ENCODE results near the gene CYP26B1. TPM values are rescaled to one million over a fixed set of nuclear protein-coding genes. Genes with fewer than 3 reads are reported as not detected.
A peak's percentile ranks its signal among the peaks of the same experiment; 100 is the strongest.

The CYP26B1 gene
- total and polyA plus RNA-seq, 12 donors = 0.88 to 8.3 (median 4.7) TPM

DNA sequence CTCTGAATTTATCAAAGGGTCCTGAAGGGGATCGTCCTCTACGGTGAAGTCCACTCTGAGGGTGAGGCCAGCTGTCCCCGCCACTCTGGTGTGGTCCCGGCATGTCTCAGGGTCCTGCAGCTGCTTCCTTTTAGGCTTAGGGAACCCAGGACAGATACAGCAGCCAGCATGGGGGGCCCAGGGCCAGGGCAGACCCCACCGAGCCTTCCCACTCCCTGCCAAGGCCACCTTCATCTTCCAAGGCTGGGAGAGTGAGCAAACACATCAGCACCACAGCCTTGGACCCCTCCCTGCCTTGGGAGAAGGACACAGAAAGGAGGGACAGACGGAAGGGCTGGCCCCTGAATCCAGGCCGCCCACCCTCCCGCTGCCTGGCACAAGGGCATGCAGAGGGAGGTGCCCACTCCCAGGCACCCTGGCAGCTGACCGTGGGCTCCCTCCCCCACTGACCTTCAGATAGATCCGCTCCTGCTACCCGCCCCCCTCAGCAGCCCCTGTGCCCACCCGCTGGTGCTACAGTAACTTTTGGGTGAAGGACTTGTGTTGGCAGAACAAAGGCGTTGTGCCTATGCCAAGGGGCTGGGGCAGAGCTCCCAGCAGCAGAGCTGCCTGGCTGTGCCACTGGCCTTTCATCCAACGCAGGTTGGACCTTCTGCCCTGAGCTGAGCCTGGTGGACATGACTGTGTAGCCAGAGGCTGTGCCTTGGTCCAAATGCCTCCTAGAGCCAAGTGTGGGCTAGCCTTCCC is 7.6 kb downstream of the CYP26B1 start:
- H3K9me3 ChIP-seq = no peaks in the 10 kb centered on the region
- no peaks in the 10 kb centered on the region for H3K36me3 ChIP-seq
- TF ChIP-seq, protein P1, sequence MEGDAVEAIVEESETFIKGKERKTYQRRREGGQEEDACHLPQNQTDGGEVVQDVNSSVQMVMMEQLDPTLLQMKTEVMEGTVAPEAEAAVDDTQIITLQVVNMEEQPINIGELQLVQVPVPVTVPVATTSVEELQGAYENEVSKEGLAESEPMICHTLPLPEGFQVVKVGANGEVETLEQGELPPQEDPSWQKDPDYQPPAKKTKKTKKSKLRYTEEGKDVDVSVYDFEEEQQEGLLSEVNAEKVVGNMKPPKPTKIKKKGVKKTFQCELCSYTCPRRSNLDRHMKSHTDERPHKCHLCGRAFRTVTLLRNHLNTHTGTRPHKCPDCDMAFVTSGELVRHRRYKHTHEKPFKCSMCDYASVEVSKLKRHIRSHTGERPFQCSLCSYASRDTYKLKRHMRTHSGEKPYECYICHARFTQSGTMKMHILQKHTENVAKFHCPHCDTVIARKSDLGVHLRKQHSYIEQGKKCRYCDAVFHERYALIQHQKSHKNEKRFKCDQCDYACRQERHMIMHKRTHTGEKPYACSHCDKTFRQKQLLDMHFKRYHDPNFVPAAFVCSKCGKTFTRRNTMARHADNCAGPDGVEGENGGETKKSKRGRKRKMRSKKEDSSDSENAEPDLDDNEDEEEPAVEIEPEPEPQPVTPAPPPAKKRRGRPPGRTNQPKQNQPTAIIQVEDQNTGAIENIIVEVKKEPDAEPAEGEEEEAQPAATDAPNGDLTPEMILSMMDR (IDR thresholded peaks at IDR 0.05) = no peak
- H3K4me3 ChIP-seq = no peak overlapping the region
- intact Hi-C loops (cut with DNase I) = loop anchor here in 5 of 10 donors (5.0 to 10.0 kb wide), 4 partner anchors 213 to 585 kb away; no protein-coding TSS in a partner anchor
- DNase-seq (no peak), ATAC-seq (no peak)
- H3K27me3 ChIP-seq = peaks cover 0 to 29% (median 4%) of the 10 kb centered on the region in 7 donors
- no peak overlapping the region for H3K27ac ChIP-seq
- WGBS, 2 donors = 94 to 95% methylated on average over 14 of the region's 14 CpGs
- peaks cover 21 to 54% (median 41%) of the 10 kb centered on the region in 9 donors for H3K4me1 ChIP-seq

DNA sequence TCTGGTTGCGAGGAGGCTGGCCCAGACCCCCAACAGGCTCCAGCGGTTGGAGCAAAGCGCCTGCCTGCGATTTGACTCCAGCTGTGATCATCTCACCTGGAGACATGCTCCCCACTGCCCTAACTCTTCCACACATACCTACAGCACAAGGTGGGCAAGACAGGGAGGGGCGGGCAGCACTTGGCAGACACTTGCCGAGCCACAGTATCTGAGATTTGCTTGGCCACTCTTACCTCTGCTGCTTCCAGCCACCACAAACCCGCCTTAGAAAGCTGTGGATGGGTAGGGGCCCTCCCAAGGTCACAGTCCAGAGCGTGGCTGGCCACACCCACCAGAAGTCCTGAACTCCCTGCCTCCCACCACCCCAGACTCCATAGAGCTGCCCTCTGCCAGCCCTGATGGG is 8.2 kb downstream of the CYP26B1 start:
- Histone ChIP-seq H3K9me3 (no peaks in the 10 kb centered on the region), H3K27me3 (peaks cover 0 to 23% (median 0%) of the 10 kb centered on the region in 7 donors), H3K27ac (no peak overlapping the region), H3K4me3 (no peak overlapping the region), H3K36me3 (no peaks in the 10 kb centered on the region), H3K4me1 (peaks cover 21 to 48% (median 38%) of the 10 kb centered on the region in 9 donors)
- WGBS, 2 donors = 94 to 96% methylated on average over 8 of the region's 8 CpGs
- intact Hi-C loops (cut with DNase I) = loop anchor here in 4 of 10 donors (5.0 to 10.0 kb wide), 3 partner anchors 212 to 585 kb away; no protein-coding TSS in a partner anchor
- ATAC-seq (no peak), DNase-seq (no peak)
- TF ChIP-seq, protein P1 (IDR thresholded peaks at IDR 0.05) = no peak

DNA sequence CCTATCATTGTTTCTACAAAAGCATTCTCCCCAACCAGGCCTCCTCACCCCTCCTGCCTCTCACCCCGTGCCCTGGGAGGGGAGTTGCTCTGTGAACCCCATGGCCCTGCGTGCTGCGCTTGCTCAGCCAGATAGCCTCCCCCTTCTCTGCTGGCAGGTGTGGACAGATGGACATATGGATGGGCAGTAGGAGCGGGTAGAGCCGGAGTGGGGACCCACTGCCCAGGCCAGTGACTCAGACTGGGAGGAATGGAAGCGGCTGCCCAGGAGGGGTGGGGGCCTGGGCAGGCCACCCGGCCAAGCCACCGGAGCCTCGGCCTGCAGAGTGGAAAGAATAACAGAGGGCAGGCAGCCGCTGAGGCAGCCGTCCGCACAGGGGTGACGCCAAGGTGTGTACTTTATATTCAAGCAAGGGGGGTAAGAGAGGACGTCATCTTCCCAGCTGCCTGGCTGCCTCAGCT is 8.7 kb downstream of the CYP26B1 start:
- no peaks in the 10 kb centered on the region for H3K9me3 ChIP-seq
- TF ChIP-seq, protein P1 (IDR thresholded peaks at IDR 0.05) = no peak
- H3K36me3 ChIP-seq = no peaks in the 10 kb centered on the region
- peaks cover 21 to 43% (median 33%) of the 10 kb centered on the region in 9 donors for H3K4me1 ChIP-seq
- peaks cover 0 to 18% (median 0%) of the 10 kb centered on the region in 7 donors for H3K27me3 ChIP-seq
- intact Hi-C loops (cut with DNase I) = loop anchor here in 4 of 10 donors (5.0 to 10.0 kb wide), 3 partner anchors 212 to 584 kb away; no protein-coding TSS in a partner anchor
- no peak overlapping the region for H3K4me3 ChIP-seq
- DNase-seq (no peak), ATAC-seq (peak in 1 of 8 donors; percentile 5)
- WGBS, 2 donors = 85 to 89% methylated on average over 14 of the region's 14 CpGs
- H3K27ac ChIP-seq = no peak overlapping the region

DNA sequence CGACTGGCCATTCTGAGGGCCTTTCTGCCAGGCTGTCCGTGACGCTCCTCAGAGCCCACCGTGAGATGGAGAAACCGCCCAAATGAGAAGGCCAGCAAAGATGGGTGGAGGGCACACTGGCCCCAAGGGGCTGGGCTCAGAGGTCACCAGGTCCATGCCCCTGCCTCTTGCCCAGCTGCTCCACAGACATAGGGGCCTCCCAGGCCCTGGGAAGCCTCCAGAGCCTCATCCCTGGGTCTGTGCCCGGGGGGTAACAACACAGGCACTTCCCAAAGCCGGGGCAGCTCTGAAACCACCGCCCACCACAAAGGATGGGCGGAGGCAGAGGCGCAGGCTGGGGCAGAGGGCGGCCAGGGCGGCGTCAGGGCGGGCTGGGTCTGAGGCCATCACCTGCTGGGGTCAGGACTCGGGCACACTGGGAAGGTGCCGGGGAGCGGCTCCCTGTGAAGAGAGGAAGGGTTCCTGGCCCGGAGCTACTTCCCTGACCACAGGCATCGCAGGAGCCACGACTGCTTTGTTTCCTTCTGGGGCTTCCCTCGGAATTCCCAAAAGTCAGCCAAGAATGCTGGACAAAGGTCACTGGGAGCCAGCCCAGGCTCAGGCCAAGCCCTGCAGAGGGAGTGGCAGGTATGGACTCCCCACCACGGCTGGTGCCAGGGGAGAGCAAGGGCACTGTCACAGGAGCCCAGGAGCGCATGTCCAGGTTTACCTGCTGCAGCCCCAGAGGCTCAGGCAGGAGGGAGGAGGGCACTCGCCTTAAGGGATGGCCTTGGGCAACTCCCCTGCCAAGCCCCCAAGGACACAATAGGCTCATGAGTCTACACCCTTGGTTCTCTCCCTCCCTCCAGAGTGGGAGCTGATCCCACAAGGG is 9.4 kb downstream of the CYP26B1 start:
- H3K27me3 ChIP-seq = peaks cover 0 to 11% (median 0%) of the 10 kb centered on the region in 7 donors
- DNase-seq = no peak
- H3K36me3 ChIP-seq = no peaks in the 10 kb centered on the region
- ATAC-seq = peak in 7 of 8 donors; percentile 5 to 36 (median 16)
- peaks cover 15 to 36% (median 26%) of the 10 kb centered on the region in 9 donors for H3K4me1 ChIP-seq
- intact Hi-C loops (cut with DNase I) = loop anchor here in 4 of 10 donors (5.0 to 10.0 kb wide), 3 partner anchors 211 to 583 kb away; no protein-coding TSS in a partner anchor
- peak overlapping the region in 2 of 10 donors; percentile 11 to 15 for H3K4me3 ChIP-seq
- H3K9me3 ChIP-seq = no peaks in the 10 kb centered on the region
- no peak overlapping the region for H3K27ac ChIP-seq
- TF ChIP-seq, protein P1 (IDR thresholded peaks at IDR 0.05) = no peak
- 54 to 59% methylated on average over 24 of the region's 24 CpGs for WGBS, 2 donors

Measured in heart right ventricle (tissue), 16 donors.